ENCODE measurements around the gene MAP3K20. TPM values are rescaled to one million over a fixed set of nuclear protein-coding genes. Genes with fewer than 3 reads are reported as not detected.
"Not testable (repeated sequence)": the region's sequence is repeated elsewhere in the genome, so short reads cannot be mapped to it uniquely, and the experiment has no call there.

The MAP3K20 gene
- total RNA-seq, 4 donors from 2014 or later: 6.8 to 32.2 (median 15.3) TPM

GRCh38 chr2:173122936-173123335 lies 47.3 kb downstream of the MAP3K20 start:
- no peak overlapping the region for H3K4me3 ChIP-seq
- no peaks in the 10 kb centered on the region for H3K9me3 ChIP-seq
- H3K27ac ChIP-seq: no peak overlapping the region
- peaks cover 0 to 3% (median 0%) of the 10 kb centered on the region in 4 donors for H3K4me1 ChIP-seq
- H3K36me3 ChIP-seq: no peaks in the 10 kb centered on the region
- no peaks in the 10 kb centered on the region for H3K27me3 ChIP-seq
- DNase-seq: no peak
- TF ChIP-seq POLR2A (IDR thresholded peaks at IDR 0.05): no peak
- TF ChIP-seq CTCF (IDR thresholded peaks at IDR 0.05): no peak

- H3K4me1 ChIP-seq: no peaks in the 10 kb centered on the region
- H3K4me3 ChIP-seq: no peak overlapping the region
- no peaks in the 10 kb centered on the region for H3K36me3 ChIP-seq
- H3K9me3 ChIP-seq: no peaks in the 10 kb centered on the region
- no peak for DNase-seq
- no peak overlapping the region for H3K27ac ChIP-seq
- TF ChIP-seq POLR2A (IDR thresholded peaks at IDR 0.05) (no peak), CTCF (IDR thresholded peaks at IDR 0.05) (no peak)
- no peaks in the 10 kb centered on the region for H3K27me3 ChIP-seq
Observed at GRCh38 chr2:173124441-173124840, 48.8 kb downstream of the MAP3K20 start.

DNA sequence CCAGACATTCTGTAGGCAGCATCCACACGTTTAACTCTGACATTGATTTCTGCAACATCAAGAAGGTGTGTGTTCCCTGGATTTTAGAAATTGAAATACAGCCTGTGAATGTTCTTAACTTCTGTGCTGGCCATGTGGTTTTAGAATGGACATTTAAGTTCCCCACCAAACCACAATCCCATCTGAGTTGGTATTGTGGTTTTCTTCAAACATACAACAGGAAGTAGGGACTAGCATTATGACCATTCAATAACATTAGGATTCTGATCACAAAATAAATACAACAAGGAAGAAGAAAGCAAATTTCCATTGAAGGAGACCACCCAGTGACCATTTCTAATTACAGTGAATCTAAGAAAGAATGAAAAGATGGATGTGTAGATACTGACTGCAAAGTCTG lies 51.2 kb downstream of the MAP3K20 start:
- H3K27me3 ChIP-seq: no peaks in the 10 kb centered on the region
- no peak overlapping the region for H3K4me3 ChIP-seq
- no peaks in the 10 kb centered on the region for H3K36me3 ChIP-seq
- TF ChIP-seq CTCF (IDR thresholded peaks at IDR 0.05) (no peak), POLR2A (IDR thresholded peaks at IDR 0.05) (no peak)
- no peaks in the 10 kb centered on the region for H3K9me3 ChIP-seq
- no peak overlapping the region for H3K27ac ChIP-seq
- no peaks in the 10 kb centered on the region for H3K4me1 ChIP-seq
- no peak for DNase-seq

DNA sequence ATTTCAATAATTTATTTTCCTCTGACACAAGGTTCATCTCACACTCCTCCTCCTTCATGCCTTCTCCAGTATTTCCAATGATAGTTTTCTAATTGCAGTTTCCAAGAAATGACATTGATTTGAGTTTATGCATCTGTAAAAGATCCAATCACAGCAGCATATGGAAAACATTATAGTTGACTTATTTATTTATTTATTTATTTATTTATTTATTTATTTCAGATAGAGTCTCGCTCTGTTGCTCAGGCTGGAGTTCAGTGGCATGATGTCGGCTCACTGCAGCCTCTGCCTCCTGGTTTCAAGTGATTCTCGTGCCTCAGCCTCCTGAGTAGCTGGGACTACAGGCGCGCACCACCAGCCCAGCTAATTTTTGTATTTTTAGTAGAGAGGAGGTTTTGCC lies 52.5 kb downstream of the MAP3K20 start:
- not testable (repeated sequence) for H3K9me3 ChIP-seq, H3K4me3 ChIP-seq, H3K4me1 ChIP-seq, H3K27ac ChIP-seq, DNase-seq, H3K27me3 ChIP-seq, H3K36me3 ChIP-seq

DNA sequence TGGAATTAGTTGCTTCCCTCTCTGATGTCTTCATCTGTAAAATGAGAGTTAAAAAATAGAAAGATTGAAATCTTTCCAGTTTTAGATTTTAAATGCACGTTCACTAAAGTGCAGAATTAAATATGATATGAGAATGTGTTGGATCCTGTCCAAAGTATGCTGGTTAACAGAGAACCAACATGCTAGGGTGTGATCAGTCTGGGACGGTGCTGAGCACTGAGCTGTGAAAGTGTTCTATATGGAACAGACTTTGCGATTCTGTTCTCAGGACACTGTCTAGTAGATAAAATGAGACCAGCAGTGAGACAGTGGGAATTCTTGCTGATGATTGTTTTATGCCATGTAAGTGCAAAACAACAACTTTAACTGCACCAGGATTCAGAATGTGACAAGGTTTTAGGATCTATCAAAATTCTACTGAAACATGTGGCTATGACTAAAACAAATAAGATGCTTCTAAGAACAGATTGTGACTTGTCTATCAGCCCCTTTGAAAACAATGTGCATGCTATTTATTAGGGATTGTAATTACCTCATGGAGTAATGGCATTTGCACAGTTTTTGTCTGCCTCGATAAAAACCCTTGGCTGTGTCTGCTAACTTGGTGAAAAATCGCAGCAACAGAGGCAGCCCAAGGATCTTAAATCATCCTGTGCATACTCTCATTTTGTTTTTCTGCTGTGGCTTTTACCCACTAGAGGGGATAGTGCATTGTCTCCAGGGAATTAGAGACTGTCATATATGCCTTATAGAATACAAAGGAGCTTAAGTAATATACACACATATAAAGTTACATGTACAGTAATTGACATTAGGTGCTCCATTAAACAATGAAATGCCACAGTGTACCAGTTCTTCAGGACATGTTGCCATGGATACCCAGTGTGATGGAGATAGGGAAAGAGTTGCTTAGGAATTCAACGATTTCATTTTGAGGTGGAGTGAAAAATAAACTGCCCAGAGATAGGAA lies 55.1 kb downstream of the MAP3K20 start:
- TF ChIP-seq POLR2A (IDR thresholded peaks at IDR 0.05) (no peak), CTCF (IDR thresholded peaks at IDR 0.05) (no peak)
- Histone ChIP-seq H3K4me3 (no peak overlapping the region), H3K27ac (no peak overlapping the region), H3K27me3 (no peaks in the 10 kb centered on the region), H3K9me3 (no peaks in the 10 kb centered on the region), H3K36me3 (no peaks in the 10 kb centered on the region), H3K4me1 (no peaks in the 10 kb centered on the region)
- no peak for DNase-seq

DNA sequence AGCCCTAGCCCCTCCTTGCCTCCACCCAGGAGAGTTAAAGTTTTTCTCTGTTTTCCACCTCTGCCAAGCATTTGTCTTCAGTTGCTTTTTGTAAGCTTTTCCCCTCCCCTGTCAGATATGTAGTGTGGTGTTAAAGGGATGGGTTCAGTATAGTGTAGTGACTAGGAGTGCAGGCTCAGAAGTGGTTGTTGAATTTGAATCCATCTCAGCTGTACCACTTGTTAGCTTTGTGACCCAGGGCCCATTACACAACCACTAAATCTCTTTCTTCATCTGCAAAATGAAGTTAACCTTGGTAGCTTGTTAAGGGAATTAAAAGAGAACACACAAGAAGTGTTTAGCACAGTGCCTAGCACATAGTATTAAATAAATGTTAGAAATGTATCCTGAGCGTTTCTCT lies 56.9 kb downstream of the MAP3K20 start:
- no peaks in the 10 kb centered on the region for H3K36me3 ChIP-seq
- H3K4me1 ChIP-seq: no peaks in the 10 kb centered on the region
- no peaks in the 10 kb centered on the region for H3K9me3 ChIP-seq
- no peaks in the 10 kb centered on the region for H3K27me3 ChIP-seq
- no peak for TF ChIP-seq POLR2A (IDR thresholded peaks at IDR 0.05)
- TF ChIP-seq CTCF (IDR thresholded peaks at IDR 0.05): no peak
- no peak overlapping the region for H3K4me3 ChIP-seq
- no peak overlapping the region for H3K27ac ChIP-seq
- DNase-seq: no peak

All from Peyer's patch (tissue), 4 donors.